Ishikawa (cell line): ENCODE data around the gene NCL.

ENCODE experiments used
- CEBPB ChIP-seq: IDR thresholded peaks from 2 replicates; pipeline ENCODE4 v1.6.1; 2012
- CREB1 ChIP-seq: IDR thresholded peaks from 2 replicates; pipeline ENCODE4 v1.6.1; 2012; ENCODE audit warnings: low read depth
- EGR1 ChIP-seq: IDR thresholded peaks from 2 replicates; pipeline ENCODE4 v1.6.1; 2012
- EP300 ChIP-seq: IDR thresholded peaks from 2 replicates; pipeline ENCODE4 v1.6.1; 2012; ENCODE audit warnings: borderline replicate concordance
- FOXM1 ChIP-seq: IDR thresholded peaks from 2 replicates; pipeline ENCODE4 v1.6.1; 2012; ENCODE audit warnings: low read depth, borderline replicate concordance
- MAX ChIP-seq: IDR thresholded peaks from 2 replicates; pipeline ENCODE4 v1.6.1; 2012
- NFIC ChIP-seq: IDR thresholded peaks from 2 replicates; pipeline ENCODE4 v1.6.1; 2012
- RAD21 ChIP-seq: IDR thresholded peaks from 2 replicates; pipeline ENCODE4 v1.6.1; 2012; ENCODE audit warnings: low read depth
- REST ChIP-seq: IDR thresholded peaks from 2 replicates; pipeline ENCODE4 v1.6.1; 2012; ENCODE audit warnings: low read depth, mild to moderate bottlenecking
- TAF1 ChIP-seq: IDR thresholded peaks from 2 replicates; pipeline ENCODE4 v1.6.1; 2012; ENCODE audit warnings: low read depth, mild to moderate bottlenecking
- TCF12 ChIP-seq: IDR thresholded peaks from 2 replicates; pipeline ENCODE4 v1.6.1; 2012; ENCODE audit warnings: low read depth
- TEAD4 ChIP-seq: IDR thresholded peaks from 2 replicates; pipeline ENCODE4 v1.6.1; 2012
- USF1 ChIP-seq: IDR thresholded peaks from 2 replicates; pipeline ENCODE4 v1.6.1; 2012
- YY1 ChIP-seq: IDR thresholded peaks from 2 replicates; pipeline ENCODE4 v1.6.1; 2012; ENCODE audit warnings: low read depth
- ZBTB7A ChIP-seq: IDR thresholded peaks from 2 replicates; pipeline ENCODE4 v1.6.1; 2012; ENCODE audit warnings: low read depth

NCL gene

GRCh38 chr2:231418820-231419640, 45.3 kb downstream of the NCL start:
- TF ChIP-seq TAF1 (no peak), TEAD4 (no peak), TCF12 (no peak), CREB1 (no peak), NFIC (no peak), EP300 (no peak), MAX (no peak), CEBPB (no peak), FOXM1 (no peak), RAD21 (no peak), YY1 (no peak)

GRCh38 chr2:231415029-231415428, 49.3 kb downstream of the NCL start:
- no peak for TF ChIP-seq MAX
- TF ChIP-seq TEAD4, result no peak

GRCh38 chr2:231413921-231414476, 50.3 kb downstream of the NCL start:
- TF ChIP-seq YY1, result no peak
- no peak for TF ChIP-seq EGR1
- TF ChIP-seq EP300, result no peak
- no peak for TF ChIP-seq REST
- TF ChIP-seq ZBTB7A, result no peak
- no peak for TF ChIP-seq NFIC
- no peak for TF ChIP-seq TAF1
- TF ChIP-seq USF1, result no peak
- no peak for TF ChIP-seq MAX
- no peak for TF ChIP-seq FOXM1
- TF ChIP-seq RAD21, result no peak
- no peak for TF ChIP-seq TEAD4
- TF ChIP-seq CEBPB, result no peak

- no peak for TF ChIP-seq USF1
- TF ChIP-seq EGR1, result no peak
These were observed 50.8 kb downstream of the NCL start for GRCh38 chr2:231413456-231413855.

GRCh38 chr2:231412618-231412963, 51.7 kb downstream of the NCL start:
- TF ChIP-seq TCF12, result 0 out of 2 replicates have a peak, but pooled peaks have one; percentile 1
- no peak for TF ChIP-seq TEAD4

- TF ChIP-seq YY1, result no peak
- TF ChIP-seq MAX, result 0 out of 2 replicates have a peak, but pooled peaks have one; percentile 50
- 0 out of 2 replicates have a peak, but pooled peaks have one; percentile 6 for TF ChIP-seq FOXM1
- no peak for TF ChIP-seq REST
- peak; percentile 31; the same call in 1 of the 2 replicates for TF ChIP-seq USF1
- TF ChIP-seq CREB1, result no peak
- peak; percentile 96 for TF ChIP-seq RAD21
- no peak for TF ChIP-seq CEBPB
- peak; percentile 98 for TF ChIP-seq TEAD4
- TF ChIP-seq EGR1, result no peak
- peak; percentile 19; the same call in 1 of the 2 replicates for TF ChIP-seq TCF12
- no peak for TF ChIP-seq EP300
- TF ChIP-seq NFIC, result no peak
- TF ChIP-seq ZBTB7A, result peak; percentile 86
- peak; percentile 32; the same call in 1 of the 2 replicates for TF ChIP-seq TAF1
These were observed 52.3 kb downstream of the NCL start for GRCh38 chr2:231411831-231412617.
